SK-N-SH (cell line): Measurements from ENCODE around the gene PFKL.

Experiments
- CTCF ChIP-seq: fragments of 200-600 bp; sonication (generic); IDR thresholded peaks from 2 replicates; pipeline ENCODE4 v1.6.1; 2017; ENCODE audit warnings: antibody characterized with exemption, mild to moderate bottlenecking, moderate library complexity
- EZH2phosphoT487 ChIP-seq: fragments of 200-600 bp; sonication (generic); IDR thresholded peaks from 2 replicates; pipeline ENCODE4 v1.6.1; 2017; ENCODE audit warnings: low read depth, mixed run types, mild to moderate bottlenecking, antibody characterized with exemption, moderate library complexity, borderline replicate concordance
- GABPA ChIP-seq: IDR thresholded peaks from 2 replicates; pipeline ENCODE4 v1.4.0; 2012; ENCODE audit warnings: low read depth, mild to moderate bottlenecking
- IRF3 ChIP-seq: fragments of 150-350 bp; IDR thresholded peaks from 2 replicates; pipeline ENCODE4 v1.6.1; 2016; ENCODE audit warnings: mild to moderate bottlenecking, low read depth, low read length
- JUND ChIP-seq: IDR thresholded peaks from 2 replicates; pipeline ENCODE4 v1.4.0; 2012
- TAF1 ChIP-seq: IDR thresholded peaks from 2 replicates; pipeline ENCODE4 v1.6.1; 2012; ENCODE audit warnings: low read depth, mild to moderate bottlenecking, low read length, moderate library complexity, borderline replicate concordance
- USF2 ChIP-seq: fragments of 150-350 bp; IDR thresholded peaks from 2 replicates; pipeline ENCODE4 v1.6.1; 2017; ENCODE audit warnings: antibody characterized with exemption, low read length, low read depth, borderline replicate concordance

GRCh38 chr21:44374601-44375280 is 74.9 kb downstream of the PFKL start:
- TF ChIP-seq TAF1 (no peak), GABPA (no peak), JUND (no peak), EZH2phosphoT487 (no peak), CTCF (no peak), IRF3 (no peak), USF2 (no peak)
